ENCODE measurements around the gene DGLUCY.
"Not testable (repeated sequence)": the region's sequence is repeated elsewhere in the genome, so short reads cannot be mapped to it uniquely, and the experiment has no call there.

Gene DGLUCY

GRCh38 chr14:91139776-91140175, 25.9 kb downstream of the DGLUCY start:
- DNase-seq: no peak

DNA sequence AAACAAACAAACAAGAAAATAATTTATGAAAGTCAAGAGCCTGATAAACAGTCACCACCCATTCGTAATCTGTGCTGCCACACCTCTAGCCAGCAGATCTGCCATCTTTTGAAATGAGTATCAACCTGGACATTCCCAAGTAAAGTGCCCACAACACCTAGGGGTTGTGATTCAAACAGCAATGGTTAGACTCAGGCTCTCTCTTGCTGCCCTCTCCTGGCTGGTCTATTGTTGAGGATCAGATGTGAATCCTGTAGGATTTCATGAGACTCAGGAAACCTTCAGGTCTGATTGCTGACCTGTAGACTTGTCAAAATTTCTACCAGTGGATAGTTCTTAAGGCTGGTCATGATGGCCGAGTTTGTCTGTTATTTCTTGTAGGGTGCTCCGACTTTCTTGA, 26.8 kb downstream of the DGLUCY start:
- peak; percentile 16 for DNase-seq

- peak; percentile 30 for DNase-seq
These were observed 28.4 kb downstream of the DGLUCY start for GRCh38 chr14:91142214-91142668.

- no peak for DNase-seq
These were observed 30.0 kb downstream of the DGLUCY start for GRCh38 chr14:91143862-91144261.

DNA sequence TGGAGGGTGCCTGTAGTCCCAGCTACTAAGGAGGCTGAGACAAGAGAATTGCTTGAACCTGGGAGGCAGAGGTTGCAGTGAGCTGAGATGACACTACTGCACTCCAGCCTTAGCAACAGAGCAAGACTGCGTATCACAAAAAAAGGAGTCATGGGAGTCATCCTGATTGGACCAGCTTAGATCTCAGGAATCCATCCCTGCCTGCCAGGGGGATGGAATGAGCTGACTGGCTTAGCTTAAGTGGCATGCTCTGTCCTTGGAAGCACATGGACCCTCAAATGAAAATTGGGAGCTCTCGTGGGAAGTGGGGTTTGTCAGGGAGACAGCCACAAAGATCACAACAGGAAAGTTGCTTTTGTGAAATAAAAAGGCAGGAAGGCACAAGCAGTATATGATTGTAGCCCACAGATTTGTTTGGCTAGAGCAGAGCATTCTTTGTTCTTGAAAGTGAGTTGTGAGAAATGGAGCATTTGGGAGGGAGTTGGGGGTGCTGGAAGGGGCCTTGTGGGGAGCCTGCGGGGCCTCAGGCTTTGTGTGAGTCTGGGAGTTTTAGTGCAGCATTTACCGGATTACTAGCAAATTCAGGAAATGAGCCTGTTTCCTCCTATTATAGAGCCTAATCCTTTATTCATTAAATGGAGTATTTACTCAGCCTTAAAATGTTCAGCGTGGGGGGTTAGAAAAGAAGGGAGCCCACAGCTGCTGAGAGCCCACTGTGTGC, 30.7 kb downstream of the DGLUCY start:
- DNase-seq: no peak

DNA sequence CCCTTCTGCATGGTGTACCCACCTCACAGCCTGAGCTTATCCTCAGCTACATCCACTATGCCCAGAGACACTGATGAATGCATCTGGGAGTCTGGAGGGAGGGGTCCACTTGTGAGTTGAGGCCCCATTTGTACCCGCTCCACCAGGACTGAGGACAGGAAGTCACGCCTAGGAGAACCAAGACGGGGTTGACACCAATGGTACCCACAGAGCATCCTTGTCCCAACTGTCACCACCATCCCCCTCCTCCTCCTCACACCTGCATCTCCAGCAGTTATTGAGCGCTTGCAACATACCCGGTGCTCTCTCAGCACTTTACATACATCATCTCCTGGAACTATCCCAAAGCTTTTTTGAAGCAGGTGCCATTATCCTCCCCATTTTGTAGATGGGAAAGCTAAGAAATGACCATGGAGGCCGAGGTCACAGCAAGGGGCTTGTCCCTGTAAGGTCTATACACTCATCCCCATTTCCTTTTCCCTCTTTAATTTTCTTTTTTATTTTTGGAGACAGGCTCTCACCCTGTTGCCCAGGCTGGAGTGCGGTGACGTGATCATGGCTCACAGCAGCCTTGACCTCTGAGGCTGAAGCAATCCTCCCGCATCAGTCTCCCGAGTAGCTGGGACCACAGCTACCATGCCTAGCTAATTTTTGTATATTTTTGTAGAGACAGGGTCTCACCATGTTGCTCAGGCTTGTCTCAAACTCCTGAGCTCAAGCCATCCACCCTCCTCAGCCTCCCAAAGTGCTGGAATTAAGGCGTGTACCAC, 31.7 kb downstream of the DGLUCY start:
- DNase-seq: no peak

DNA sequence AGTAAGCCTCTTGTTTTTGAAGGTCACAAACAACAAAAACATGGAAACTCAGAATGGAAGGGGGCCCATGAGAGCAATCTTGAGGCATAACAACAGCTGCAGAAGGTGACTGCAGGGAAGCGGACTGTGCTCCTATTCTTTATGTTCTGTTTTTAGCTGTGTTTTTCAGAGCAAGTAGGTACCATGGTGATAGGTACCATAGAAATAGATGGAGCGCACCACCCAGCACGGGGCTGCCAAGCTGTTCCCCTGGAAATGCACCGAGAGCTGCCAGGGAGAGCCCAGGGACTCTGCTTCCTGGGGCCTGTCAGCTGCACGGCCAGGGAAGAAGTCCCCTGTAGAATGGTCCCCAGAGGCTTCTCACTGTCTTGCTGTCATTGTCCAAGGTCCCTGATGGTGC, 32.8 kb downstream of the DGLUCY start:
- no peak for DNase-seq

DNA sequence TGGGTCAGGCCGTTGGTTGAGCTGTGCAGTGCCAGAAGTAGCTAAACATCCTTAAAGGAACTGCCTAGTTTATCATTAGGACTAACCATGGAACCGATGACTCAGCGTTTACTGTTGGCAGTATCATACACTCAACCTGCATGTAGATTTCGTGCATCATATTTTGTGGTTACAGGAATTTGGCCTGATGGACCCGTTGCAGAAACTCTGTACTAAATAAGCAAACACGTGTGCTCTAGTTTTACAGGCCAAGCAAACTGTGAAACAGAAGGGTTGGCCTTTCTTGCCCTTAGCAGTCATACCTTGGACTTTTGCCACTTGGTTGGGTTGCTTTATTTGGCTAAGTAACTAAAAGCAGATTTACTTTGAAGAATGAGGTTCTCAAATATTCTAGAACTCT, 35.6 kb downstream of the DGLUCY start:
- DNase-seq: no peak

- no peak for DNase-seq
These were observed 38.6 kb downstream of the DGLUCY start for GRCh38 chr14:91152499-91152898.

DNA sequence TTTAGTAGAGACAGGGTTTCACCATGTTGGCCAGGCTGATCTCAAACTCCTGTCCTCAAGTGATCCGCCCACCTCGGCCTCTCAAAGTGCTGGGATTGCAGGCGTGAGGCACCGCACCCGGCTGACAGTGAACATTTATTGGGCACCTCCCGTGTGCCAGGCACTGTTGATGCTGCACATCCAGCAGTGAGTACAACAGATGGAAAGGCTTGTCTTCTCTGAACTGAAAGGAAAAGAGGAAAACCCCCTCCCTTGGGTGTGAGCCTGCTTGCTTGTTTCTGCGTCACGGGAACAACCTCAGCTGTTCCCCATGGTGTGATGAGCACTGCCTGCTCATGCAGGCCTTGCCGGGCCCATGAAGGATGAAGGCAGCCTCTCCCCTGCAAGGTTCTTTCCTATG, 39.5 kb downstream of the DGLUCY start:
- no peak for DNase-seq

DNA sequence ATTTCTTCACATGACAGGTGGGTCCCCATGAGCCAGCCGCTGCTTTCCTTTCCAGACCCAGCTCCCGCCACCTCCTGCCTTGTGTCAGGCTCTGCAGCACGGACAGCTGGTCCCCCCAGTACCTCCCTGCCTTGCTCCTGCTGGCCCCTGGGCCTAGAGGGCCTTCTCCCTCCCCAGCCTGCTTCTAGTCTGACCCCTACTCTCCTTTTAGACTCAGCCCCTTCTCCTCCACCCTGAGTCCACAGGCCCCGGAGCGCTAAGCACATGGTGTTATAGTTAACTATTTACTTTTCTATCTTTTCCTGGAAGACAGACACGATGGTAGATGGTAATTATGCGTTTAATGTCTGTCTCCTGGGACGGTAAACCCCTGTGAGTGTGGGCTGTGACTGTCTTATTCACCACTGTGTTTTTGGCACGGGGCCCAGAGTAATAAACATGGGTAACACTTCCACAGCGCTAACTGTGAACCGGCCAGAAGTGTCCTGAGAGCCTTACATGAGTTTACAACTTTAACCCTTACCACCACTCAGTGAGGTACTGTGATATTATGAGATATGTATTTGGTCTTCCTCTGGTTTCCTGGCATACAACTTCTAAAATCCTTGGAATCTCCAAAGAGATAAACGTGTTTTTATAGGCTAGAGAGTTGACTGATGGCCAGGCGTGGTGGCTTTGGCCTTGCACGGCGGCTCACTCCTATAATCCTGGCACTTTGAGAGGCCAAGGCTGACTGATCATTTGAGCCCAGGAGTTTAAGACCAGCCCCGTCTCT, 41.2 kb downstream of the DGLUCY start:
- peak; percentile 43 for DNase-seq

- no peak for DNase-seq
These were observed 41.8 kb downstream of the DGLUCY start for GRCh38 chr14:91155626-91156089.

GRCh38 chr14:91156142-91156666, 42.3 kb downstream of the DGLUCY start:
- not testable (repeated sequence) for DNase-seq

DNA sequence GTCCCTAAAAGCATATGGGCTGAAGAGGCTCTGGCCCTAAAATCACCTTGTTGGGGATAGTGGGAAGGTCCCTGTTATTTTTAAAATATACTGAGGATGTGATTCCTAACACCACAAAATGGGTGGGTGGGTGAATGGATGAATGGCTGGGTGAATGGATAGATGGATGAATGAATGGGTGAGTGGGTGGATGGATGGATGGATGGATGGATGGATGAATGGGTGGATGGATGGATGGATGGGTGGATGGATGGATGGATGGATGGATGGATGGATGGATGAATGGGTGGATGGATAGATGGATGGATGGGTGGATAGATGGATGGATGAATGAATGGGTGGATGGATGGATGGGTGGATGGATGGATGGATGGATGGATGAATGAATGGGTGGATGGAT, 43.0 kb downstream of the DGLUCY start:
- DNase-seq: not testable (repeated sequence)

GRCh38 chr14:91158091-91158790, 44.4 kb downstream of the DGLUCY start:
- no peak for DNase-seq

DNA sequence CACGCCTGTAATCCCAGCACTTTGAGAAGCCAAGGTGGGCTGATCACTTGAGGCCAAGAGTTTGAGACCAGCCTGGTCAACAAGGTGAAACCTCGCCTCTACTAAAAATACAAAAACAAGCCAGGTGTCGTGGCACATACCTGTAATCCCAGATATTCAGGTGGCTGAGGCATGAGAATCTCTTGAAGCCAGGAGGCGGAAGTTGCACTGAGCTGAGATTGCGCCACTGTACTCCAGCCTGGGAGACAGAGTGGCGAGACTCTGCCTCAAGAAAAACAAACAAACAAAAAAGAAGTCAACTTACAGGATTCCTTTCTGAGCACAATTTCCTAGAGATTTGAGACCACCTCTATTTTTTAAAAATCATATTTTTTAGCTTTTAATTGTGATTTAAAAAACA, 45.3 kb downstream of the DGLUCY start:
- no peak for DNase-seq

- DNase-seq: no peak
These were observed 46.0 kb downstream of the DGLUCY start for GRCh38 chr14:91159906-91160305.

GRCh38 chr14:91163316-91163715, 49.4 kb downstream of the DGLUCY start:
- no peak for DNase-seq

DNA sequence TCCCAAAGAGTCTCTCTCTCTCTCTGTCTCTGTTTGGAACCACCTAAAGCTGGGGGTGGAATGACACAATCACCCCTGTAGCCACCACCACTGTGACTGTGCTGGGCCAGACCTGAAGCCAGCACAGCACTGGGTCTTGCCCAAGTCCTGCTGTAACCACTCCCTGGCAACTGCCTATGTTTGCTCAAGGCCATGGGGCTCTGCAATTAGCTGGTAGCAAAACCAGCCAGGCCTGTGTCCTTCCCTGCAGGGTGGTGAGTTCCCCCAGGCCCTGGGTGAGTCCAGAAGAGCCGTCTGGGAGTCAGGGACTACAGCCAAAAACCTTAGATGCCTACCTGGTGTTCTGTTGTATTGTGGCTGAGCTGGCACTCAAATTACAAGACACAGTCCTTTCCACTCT, 50.8 kb downstream of the DGLUCY start:
- DNase-seq: no peak

- no peak for DNase-seq
These were observed 53.5 kb downstream of the DGLUCY start for GRCh38 chr14:91167380-91167770.

- no peak for DNase-seq
These were observed 56.1 kb downstream of the DGLUCY start for GRCh38 chr14:91169951-91170350.

DNA sequence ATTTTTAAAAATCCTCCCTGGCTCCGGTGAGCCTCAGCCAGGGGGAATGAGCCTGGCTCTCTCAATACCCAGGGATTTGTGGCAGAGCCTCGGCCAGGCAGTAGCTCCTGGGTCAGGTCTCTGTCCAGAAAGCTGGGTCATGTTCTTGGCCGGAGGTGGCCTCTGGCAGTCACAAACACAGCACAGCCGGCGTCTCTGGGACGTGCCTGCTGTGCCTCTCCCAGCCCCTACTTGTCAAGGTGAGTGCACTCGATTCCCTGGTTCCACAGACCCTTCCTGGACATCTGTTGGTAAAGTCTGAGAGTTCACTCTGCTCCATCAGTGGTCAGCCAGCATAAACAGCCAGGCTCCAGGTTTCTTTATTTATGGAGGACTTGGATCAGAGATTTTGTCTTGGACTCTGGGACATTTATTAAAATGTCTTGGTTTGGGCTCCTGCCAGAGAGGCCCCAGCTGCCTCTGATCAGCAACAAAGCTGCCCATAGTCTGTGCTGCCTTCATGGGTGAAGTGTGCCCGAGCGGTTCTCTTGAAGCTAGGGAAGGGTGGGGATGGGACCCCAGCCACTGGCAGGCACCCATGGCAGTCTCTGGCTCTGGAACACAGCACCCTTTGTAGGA, 56.7 kb downstream of the DGLUCY start:
- no peak for DNase-seq
